ENCODE data around the gene ST14.

DNA sequence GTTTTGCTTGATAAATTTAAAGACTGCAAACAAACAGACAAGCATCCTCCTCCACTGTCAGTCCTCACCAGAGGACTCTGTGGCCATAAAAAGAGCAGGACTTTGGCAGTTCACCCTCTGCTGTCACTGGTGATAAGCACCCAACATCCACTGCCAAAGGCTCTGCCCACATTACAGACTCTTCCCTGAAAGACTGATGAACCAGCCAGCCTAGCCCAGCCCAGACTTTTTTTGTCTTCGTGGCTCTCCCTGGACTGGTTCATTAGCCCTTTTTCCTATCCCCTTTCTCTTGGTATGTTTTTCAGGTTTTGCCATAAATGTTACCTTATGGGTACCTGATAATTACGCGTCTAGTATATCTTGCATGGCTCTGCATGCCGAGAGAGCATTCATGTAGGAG is 15.1 kb downstream of the ST14 start:
- TF ChIP-seq, protein P1, sequence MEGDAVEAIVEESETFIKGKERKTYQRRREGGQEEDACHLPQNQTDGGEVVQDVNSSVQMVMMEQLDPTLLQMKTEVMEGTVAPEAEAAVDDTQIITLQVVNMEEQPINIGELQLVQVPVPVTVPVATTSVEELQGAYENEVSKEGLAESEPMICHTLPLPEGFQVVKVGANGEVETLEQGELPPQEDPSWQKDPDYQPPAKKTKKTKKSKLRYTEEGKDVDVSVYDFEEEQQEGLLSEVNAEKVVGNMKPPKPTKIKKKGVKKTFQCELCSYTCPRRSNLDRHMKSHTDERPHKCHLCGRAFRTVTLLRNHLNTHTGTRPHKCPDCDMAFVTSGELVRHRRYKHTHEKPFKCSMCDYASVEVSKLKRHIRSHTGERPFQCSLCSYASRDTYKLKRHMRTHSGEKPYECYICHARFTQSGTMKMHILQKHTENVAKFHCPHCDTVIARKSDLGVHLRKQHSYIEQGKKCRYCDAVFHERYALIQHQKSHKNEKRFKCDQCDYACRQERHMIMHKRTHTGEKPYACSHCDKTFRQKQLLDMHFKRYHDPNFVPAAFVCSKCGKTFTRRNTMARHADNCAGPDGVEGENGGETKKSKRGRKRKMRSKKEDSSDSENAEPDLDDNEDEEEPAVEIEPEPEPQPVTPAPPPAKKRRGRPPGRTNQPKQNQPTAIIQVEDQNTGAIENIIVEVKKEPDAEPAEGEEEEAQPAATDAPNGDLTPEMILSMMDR (optimal IDR thresholded peaks at IDR 0.05 in 1 of 3, IDR thresholded peaks at IDR 0.05 in 1 of 3, conservative IDR thresholded peaks at IDR 0.05 in 1 of 3; ENCODE audit: extremely low read depth in 1 of 3, insufficient read depth in 2 of 3, low read length in 3 of 3), result no peak
- no peak for TF ChIP-seq EZH2 (IDR thresholded peaks at IDR 0.05; ENCODE audit: low read length)

All from keratinocyte (primary cell).